HepG2 (cell line): Measurements from ENCODE around the gene NRN1L. TPM values are rescaled to one million over a fixed set of nuclear protein-coding genes. Genes with fewer than 3 reads are reported as not detected.

Source experiments
- ATF1 ChIP-seq: IDR thresholded peaks from 2 replicates; pipeline ENCODE4 v1.6.1; 2016; ENCODE audit warnings: mild to moderate bottlenecking, control low read depth
- BATF2 ChIP-seq: sonication (generic); formaldehyde crosslinking; IDR thresholded peaks from 2 replicates; pipeline ENCODE4 v1.8.0; 2022; ENCODE audit warnings: mild to moderate bottlenecking, missing genetic modification reagents, moderate library complexity
- BCL3 ChIP-seq: sonication (generic); formaldehyde crosslinking; IDR thresholded peaks from 2 replicates; pipeline ENCODE4 v1.5.1; 2020; ENCODE audit warnings: mild to moderate bottlenecking, missing genetic modification reagents, moderate library complexity
- CAMTA2 ChIP-seq: sonication (generic); formaldehyde crosslinking; IDR thresholded peaks from 2 replicates; pipeline ENCODE4 v1.4.0; 2020; ENCODE audit warnings: mild to moderate bottlenecking, missing genetic modification reagents, borderline replicate concordance
- CENPBD1 ChIP-seq: sonication (generic); formaldehyde crosslinking; IDR thresholded peaks from 2 replicates; pipeline ENCODE4 v1.8.0; 2022; ENCODE audit warnings: missing genetic modification reagents, low read depth, mild to moderate bottlenecking, borderline replicate concordance
- FOXP4 ChIP-seq: sonication (generic); formaldehyde crosslinking; IDR thresholded peaks from 2 replicates; pipeline ENCODE4 v1.4.0; 2020; ENCODE audit warnings: missing genetic modification reagents
- KLF13 ChIP-seq: sonication (generic); formaldehyde crosslinking; IDR thresholded peaks from 2 replicates; pipeline ENCODE4 v1.4.0; 2020; ENCODE audit warnings: mild to moderate bottlenecking, missing genetic modification reagents
- NFE2 ChIP-seq: sonication (generic); formaldehyde crosslinking; IDR thresholded peaks from 2 replicates; pipeline ENCODE4 v1.4.0; 2020; ENCODE audit warnings: missing genetic modification reagents
- NR0B2 ChIP-seq: sonication (generic); formaldehyde crosslinking; IDR thresholded peaks from 2 replicates; pipeline ENCODE4 v1.4.0; 2020; ENCODE audit warnings: mild to moderate bottlenecking, missing genetic modification reagents
- PAX8 ChIP-seq: sonication (generic); formaldehyde crosslinking; IDR thresholded peaks from 2 replicates; pipeline ENCODE4 v1.8.0; 2022; ENCODE audit warnings: mild to moderate bottlenecking, missing genetic modification reagents, borderline replicate concordance
- POLR2A ChIP-seq, 2 experiments: IDR thresholded peaks; 2 replicates each; pipeline ENCODE4 v1.6.1; 2011; ENCODE audit warnings: low read depth in 2 of 2, low read length in 2 of 2, mild to moderate bottlenecking in 1 of 2, moderate library complexity in 1 of 2; ENCODE audit not compliant: insufficient read depth in 1 of 2
- RXRA ChIP-seq: sonication (generic); formaldehyde crosslinking; IDR thresholded peaks from 2 replicates; pipeline ENCODE4 v1.5.1; 2020; ENCODE audit warnings: missing genetic modification reagents
- STAG1 ChIP-seq: sonication (generic); formaldehyde crosslinking; IDR thresholded peaks from 2 replicates; pipeline ENCODE4 v1.4.0; 2020; ENCODE audit warnings: missing genetic modification reagents
- STAT6 ChIP-seq: sonication (generic); formaldehyde crosslinking; IDR thresholded peaks from 2 replicates; pipeline ENCODE4 v1.4.0; 2020; ENCODE audit warnings: missing genetic modification reagents, mild to moderate bottlenecking, borderline replicate concordance
- TBX3 ChIP-seq: fragments of 450-650 bp; IDR thresholded peaks from 2 replicates; pipeline ENCODE4 v1.6.1; 2017; ENCODE audit warnings: antibody characterized with exemption, mild to moderate bottlenecking, inconsistent platforms, borderline replicate concordance
- TOPORS ChIP-seq: sonication (generic); formaldehyde crosslinking; IDR thresholded peaks from 2 replicates; pipeline ENCODE4 v1.8.0; 2023; ENCODE audit warnings: mild to moderate bottlenecking, missing genetic modification reagents
- ZNF136 ChIP-seq: sonication (generic); formaldehyde crosslinking; IDR thresholded peaks from 2 replicates; pipeline ENCODE4 v1.8.1; 2022; ENCODE audit warnings: low read depth, mild to moderate bottlenecking, moderate library complexity, missing genetic modification reagents
- ZNF253 ChIP-seq: sonication (generic); formaldehyde crosslinking; IDR thresholded peaks from 2 replicates; pipeline ENCODE4 v1.8.0; 2022; ENCODE audit warnings: mild to moderate bottlenecking, missing genetic modification reagents, borderline replicate concordance
- ZNF34 ChIP-seq: sonication (generic); formaldehyde crosslinking; IDR thresholded peaks from 2 replicates; pipeline ENCODE4 v1.4.0; 2020; ENCODE audit warnings: mild to moderate bottlenecking, missing genetic modification reagents, borderline replicate concordance
- ZNF446 ChIP-seq: sonication (generic); formaldehyde crosslinking; IDR thresholded peaks from 2 replicates; pipeline ENCODE4 v1.5.0; 2020; ENCODE audit warnings: mild to moderate bottlenecking, missing genetic modification reagents
- ZNF773 ChIP-seq: sonication (generic); formaldehyde crosslinking; IDR thresholded peaks from 2 replicates; pipeline ENCODE4 v1.4.0; 2020; ENCODE audit warnings: missing genetic modification reagents, borderline replicate concordance
- polyA plus RNA-seq, 8 experiments: library from polyadenylated mRNA; depleted of rRNA in 3 of 8; stranded (reverse) in 7 of 8; unstranded in 1 of 8; fragments of >200 nt; fragmentation: Illumina TruSeq in 4 of 8; extraction: Trizol in 4 of 8; gene quantifications; 2 replicates each; pipeline versions ENCODE4 v1.2.1 to v1.2.3, GENCODE V29; 2011 to 2016; ENCODE audit warnings: low read depth in 4 of 8, missing spikeins in 1 of 8, mixed read lengths in 1 of 8; ENCODE audit not compliant: insufficient read depth in 1 of 8
- total RNA-seq, 5 experiments: library from RNA; depleted of rRNA; stranded (reverse); fragments of >200 nt; fragmentation: Illumina TruSeq; extraction: Trizol; gene quantifications; 2 replicates each; pipeline ENCODE4 v1.2.3, GENCODE V29; 2016; ENCODE audit warnings: low read depth in 1 of 5

NRN1L gene
- total and polyA plus RNA-seq, 2 of the 13 experiments (the other 11 are each of a cell fraction or from before 2014, with no cell fraction given), result 0.53 to 1.2 TPM

GRCh38 chr16:67841816-67842508 lies 42.7 kb upstream of the NRN1L start, which contains the start of gene THAP11 (continued):
- TF ChIP-seq PAX8 (CRISPR knock-in tag), result no peak
- peak; percentile 56; the same call in 1 of the 2 replicates for TF ChIP-seq BCL3 (CRISPR knock-in tag)
- TF ChIP-seq TBX3, result peak; percentile 66; the same call in 1 of the 2 replicates
- TF ChIP-seq TOPORS (CRISPR knock-in tag), result no peak; the same call in none of the 2 replicates
- no peak for TF ChIP-seq ATF1
- no peak for TF ChIP-seq CAMTA2
- peak; percentile 90 for TF ChIP-seq ZNF446
- TF ChIP-seq ZNF136, result no peak
- TF ChIP-seq FOXP4, result peak; percentile 34; the same call in 1 of the 2 replicates
- no peak for TF ChIP-seq ZNF34
- TF ChIP-seq RXRA (CRISPR knock-in tag), result peak; percentile 62
- TF ChIP-seq NR0B2 (CRISPR knock-in tag), result no peak
- no peak for TF ChIP-seq BATF2
- peak in 1 of 2 experiments; percentile 68; a peak in 1 of 4 replicates for TF ChIP-seq POLR2A (IDR thresholded peaks at IDR 0.05; ENCODE audit: insufficient read depth in 1 of 2, low read depth in 2 of 2, low read length in 2 of 2)
- TF ChIP-seq NFE2 (CRISPR knock-in tag), result no peak
- TF ChIP-seq STAG1, result peak; percentile 48
- TF ChIP-seq CENPBD1 (CRISPR knock-in tag), result no peak
- no peak for TF ChIP-seq ZNF773 (CRISPR knock-in tag)
- peak; percentile 94 for TF ChIP-seq KLF13 (CRISPR knock-in tag)
- TF ChIP-seq STAT6, result peak; percentile 87
- TF ChIP-seq ZNF253 (CRISPR knock-in tag), result no peak
